COLO668 (cell line): ENCODE data around the gene LGALS7B.
"Not testable (repeated sequence)": the region's sequence is repeated elsewhere in the genome, so short reads cannot be mapped to it uniquely, and the experiment has no call there.

Experiments
- DNase-seq: peaks from one replicate; lab custom pipeline; 2025; ENCODE audit not compliant: unreplicated experiment; lab: John Stamatoyannopoulos, UW

LGALS7B gene

GRCh38 chr19:38793671-38794070 is 4.7 kb downstream of the LGALS7B start:
- no peak for DNase-seq

- DNase-seq, result no peak
Measured at GRCh38 chr19:38795549-38795948, 6.5 kb downstream of the LGALS7B start.

- DNase-seq, result no peak
Measured at GRCh38 chr19:38796154-38796553, 7.2 kb downstream of the LGALS7B start.

- DNase-seq, result not testable (repeated sequence)
Measured at GRCh38 chr19:38797781-38798180, 8.8 kb downstream of the LGALS7B start.

- DNase-seq, result no peak
Measured at GRCh38 chr19:38799104-38799503, 10.1 kb downstream of the LGALS7B start.

- no peak for DNase-seq
Measured at GRCh38 chr19:38800577-38801347, 11.8 kb downstream of the LGALS7B start.

GRCh38 chr19:38801359-38802095 is 12.5 kb downstream of the LGALS7B start:
- no peak for DNase-seq

- no peak for DNase-seq
Measured at GRCh38 chr19:38803543-38803942, 14.5 kb downstream of the LGALS7B start.

GRCh38 chr19:38805180-38805579 is 16.2 kb downstream of the LGALS7B start:
- DNase-seq, result no peak

GRCh38 chr19:38806371-38806770 is 17.4 kb downstream of the LGALS7B start:
- no peak for DNase-seq

GRCh38 chr19:38807374-38808098 is 18.5 kb downstream of the LGALS7B start:
- DNase-seq, result not testable (repeated sequence)

GRCh38 chr19:38808741-38809140 is 19.7 kb downstream of the LGALS7B start:
- no peak for DNase-seq

- DNase-seq, result no peak
Measured at GRCh38 chr19:38809592-38810252, 20.7 kb downstream of the LGALS7B start.

- DNase-seq, result no peak
Measured at GRCh38 chr19:38812009-38812840, 23.2 kb downstream of the LGALS7B start.

GRCh38 chr19:38812841-38813320 is 23.9 kb downstream of the LGALS7B start, which contains the start of gene LGALS4:
TSS of gene LGALS4 (minus strand) at chr19:38812945. CDS start at chr19:38812886, 59 bp downstream.
- DNase-seq, result no peak

- DNase-seq, result no peak
Measured at GRCh38 chr19:38813323-38813722, 24.3 kb downstream of the LGALS7B start.

- DNase-seq, result not testable (repeated sequence)
Measured at GRCh38 chr19:38813932-38814331, 24.9 kb downstream of the LGALS7B start.

GRCh38 chr19:38815059-38816001 is 26.3 kb downstream of the LGALS7B start:
- no peak for DNase-seq
